ENCODE results near the gene DACT1.

DNA sequence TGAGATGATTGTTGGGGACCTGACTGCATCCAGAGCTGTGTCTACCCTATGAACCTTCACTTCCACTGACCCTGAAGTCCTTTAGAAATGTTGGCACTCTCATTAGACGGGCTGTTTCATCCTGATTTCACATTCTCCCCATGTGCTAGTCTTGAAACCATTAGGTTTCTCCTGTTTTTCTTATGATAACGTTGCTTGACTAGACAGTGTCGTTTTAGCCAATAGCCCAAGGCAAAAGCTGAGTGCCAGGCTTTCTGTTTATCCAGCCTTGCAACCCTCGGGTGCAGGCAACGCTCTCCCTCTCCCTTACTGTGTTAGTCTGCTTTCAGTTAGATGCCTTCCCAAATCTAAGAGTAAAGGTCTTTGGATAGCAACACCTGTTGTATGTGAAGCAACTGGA is 30.1 kb downstream of the DACT1 start:
- no peak for TF ChIP-seq EZH2 (IDR thresholded peaks at IDR 0.05; ENCODE audit: borderline replicate concordance, low read length)
- TF ChIP-seq, protein P1, sequence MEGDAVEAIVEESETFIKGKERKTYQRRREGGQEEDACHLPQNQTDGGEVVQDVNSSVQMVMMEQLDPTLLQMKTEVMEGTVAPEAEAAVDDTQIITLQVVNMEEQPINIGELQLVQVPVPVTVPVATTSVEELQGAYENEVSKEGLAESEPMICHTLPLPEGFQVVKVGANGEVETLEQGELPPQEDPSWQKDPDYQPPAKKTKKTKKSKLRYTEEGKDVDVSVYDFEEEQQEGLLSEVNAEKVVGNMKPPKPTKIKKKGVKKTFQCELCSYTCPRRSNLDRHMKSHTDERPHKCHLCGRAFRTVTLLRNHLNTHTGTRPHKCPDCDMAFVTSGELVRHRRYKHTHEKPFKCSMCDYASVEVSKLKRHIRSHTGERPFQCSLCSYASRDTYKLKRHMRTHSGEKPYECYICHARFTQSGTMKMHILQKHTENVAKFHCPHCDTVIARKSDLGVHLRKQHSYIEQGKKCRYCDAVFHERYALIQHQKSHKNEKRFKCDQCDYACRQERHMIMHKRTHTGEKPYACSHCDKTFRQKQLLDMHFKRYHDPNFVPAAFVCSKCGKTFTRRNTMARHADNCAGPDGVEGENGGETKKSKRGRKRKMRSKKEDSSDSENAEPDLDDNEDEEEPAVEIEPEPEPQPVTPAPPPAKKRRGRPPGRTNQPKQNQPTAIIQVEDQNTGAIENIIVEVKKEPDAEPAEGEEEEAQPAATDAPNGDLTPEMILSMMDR (IDR thresholded peaks at IDR 0.05; ENCODE audit: low read length), result no peak
